NCI-H1694 treated with DMSO at 0.1 percent for 48 hours (cell line): ENCODE measurements around the gene CCDC77.
"Not testable (repeated sequence)": the region's sequence is repeated elsewhere in the genome, so short reads cannot be mapped to it uniquely, and the experiment has no call there.

Experiments used
- DNase-seq: peaks from one replicate; lab custom pipeline; 2025; lab: John Stamatoyannopoulos, UW

The CCDC77 gene

GRCh38 chr12:401235-402028 is at the start of gene CCDC77:
TSS of gene CCDC77 (plus strand) at chr12:401644. CDS start at chr12:409384, 7,740 bp downstream.
- DNase-seq, result no peak

GRCh38 chr12:356276-356988 is 45.0 kb upstream of the CCDC77 start:
- no peak for DNase-seq

GRCh38 chr12:359091-359490 is 42.4 kb upstream of the CCDC77 start:
- DNase-seq, result no peak

- DNase-seq, result no peak
Observed at GRCh38 chr12:366820-367219, 34.6 kb upstream of the CCDC77 start.

- DNase-seq, result no peak
Observed at GRCh38 chr12:367972-368371, 33.5 kb upstream of the CCDC77 start.

GRCh38 chr12:370739-371485 is 30.5 kb upstream of the CCDC77 start:
- DNase-seq, result not testable (repeated sequence)

GRCh38 chr12:386651-387050 is 14.8 kb upstream of the CCDC77 start:
- DNase-seq, result no peak

GRCh38 chr12:388012-388411 is 13.4 kb upstream of the CCDC77 start:
- DNase-seq, result no peak

- DNase-seq, result no peak
Observed at GRCh38 chr12:388541-389141, 12.8 kb upstream of the CCDC77 start.

GRCh38 chr12:389142-390096 is 12.0 kb upstream of the CCDC77 start, which contains the start of gene KDM5A:
TSS of gene KDM5A (minus strand) at chr12:389320. CDS start at chr12:389091, 229 bp downstream.
- DNase-seq, result no peak

- no peak for DNase-seq
Observed at GRCh38 chr12:400828-401227, 616 bp upstream of the CCDC77 start.

- DNase-seq, result no peak
Observed at GRCh38 chr12:402029-402389, 565 bp downstream of the CCDC77 start.

GRCh38 chr12:414859-415258 is 13.4 kb downstream of the CCDC77 start:
- DNase-seq, result no peak

GRCh38 chr12:418432-418831 is 17.0 kb downstream of the CCDC77 start:
- no peak for DNase-seq

- DNase-seq, result no peak
Observed at GRCh38 chr12:422526-422925, 21.1 kb downstream of the CCDC77 start.

- not testable (repeated sequence) for DNase-seq
Observed at GRCh38 chr12:435737-436136, 34.3 kb downstream of the CCDC77 start.

- peak; percentile 67 for DNase-seq
Observed at GRCh38 chr12:442235-442884, 40.9 kb downstream of the CCDC77 start.

- DNase-seq, result no peak
Observed at GRCh38 chr12:447141-447540, 45.7 kb downstream of the CCDC77 start.

GRCh38 chr12:449203-449602 is 47.8 kb downstream of the CCDC77 start:
- no peak for DNase-seq

GRCh38 chr12:450438-450837 is 49.0 kb downstream of the CCDC77 start:
- DNase-seq, result no peak
